ENCODE measurements around the gene ITSN1.

DNA sequence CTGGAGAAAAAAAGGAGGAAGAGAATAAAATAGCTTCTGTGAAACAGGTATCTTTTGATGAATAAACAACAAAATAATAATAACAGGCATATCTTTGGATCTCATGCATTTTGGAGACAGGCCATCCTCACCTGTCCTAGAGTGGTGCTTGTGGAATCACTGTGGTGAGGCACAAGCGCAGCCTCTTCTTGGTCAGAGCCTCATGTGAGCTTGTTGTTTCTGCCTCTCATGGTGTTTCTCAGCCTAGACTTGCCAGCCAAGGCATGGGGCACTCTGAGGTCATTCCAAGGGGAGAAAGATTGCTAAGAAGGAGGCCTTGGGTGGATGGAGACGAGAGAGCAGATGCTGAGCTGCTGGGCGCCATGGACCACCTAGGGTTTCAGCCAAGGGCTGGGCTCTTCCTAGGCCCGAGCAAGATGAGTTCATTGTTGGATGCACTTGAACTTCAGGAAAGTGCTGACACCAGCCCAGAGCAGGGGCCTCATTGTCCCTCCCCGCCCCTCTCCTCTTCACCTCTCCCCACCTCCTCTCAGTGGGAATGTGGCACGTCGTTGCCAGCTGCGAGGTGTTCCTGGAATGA lies 223.8 kb downstream of the ITSN1 start:
- TF ChIP-seq, protein P1, sequence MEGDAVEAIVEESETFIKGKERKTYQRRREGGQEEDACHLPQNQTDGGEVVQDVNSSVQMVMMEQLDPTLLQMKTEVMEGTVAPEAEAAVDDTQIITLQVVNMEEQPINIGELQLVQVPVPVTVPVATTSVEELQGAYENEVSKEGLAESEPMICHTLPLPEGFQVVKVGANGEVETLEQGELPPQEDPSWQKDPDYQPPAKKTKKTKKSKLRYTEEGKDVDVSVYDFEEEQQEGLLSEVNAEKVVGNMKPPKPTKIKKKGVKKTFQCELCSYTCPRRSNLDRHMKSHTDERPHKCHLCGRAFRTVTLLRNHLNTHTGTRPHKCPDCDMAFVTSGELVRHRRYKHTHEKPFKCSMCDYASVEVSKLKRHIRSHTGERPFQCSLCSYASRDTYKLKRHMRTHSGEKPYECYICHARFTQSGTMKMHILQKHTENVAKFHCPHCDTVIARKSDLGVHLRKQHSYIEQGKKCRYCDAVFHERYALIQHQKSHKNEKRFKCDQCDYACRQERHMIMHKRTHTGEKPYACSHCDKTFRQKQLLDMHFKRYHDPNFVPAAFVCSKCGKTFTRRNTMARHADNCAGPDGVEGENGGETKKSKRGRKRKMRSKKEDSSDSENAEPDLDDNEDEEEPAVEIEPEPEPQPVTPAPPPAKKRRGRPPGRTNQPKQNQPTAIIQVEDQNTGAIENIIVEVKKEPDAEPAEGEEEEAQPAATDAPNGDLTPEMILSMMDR (IDR thresholded peaks at IDR 0.05): no peak
- no peak for TF ChIP-seq POLR2AphosphoS5 (IDR thresholded peaks at IDR 0.05; ENCODE audit: low read depth, low read length)
- no peak for TF ChIP-seq TCF7L2 (IDR thresholded peaks at IDR 0.05; ENCODE audit: low read depth, low read length)
